Measurements from ENCODE around the gene NUP153.

- TF ChIP-seq TEAD4 (IDR thresholded peaks at IDR 0.05; ENCODE audit: low read depth, low read length) (no peak), CTCF (IDR thresholded peaks at IDR 0.05; ENCODE audit: control extremely low read depth in 1 of 3, insufficient read depth in 1 of 3, low read depth in 1 of 3, low read length in 3 of 3) (no peak), CEBPB (IDR thresholded peaks at IDR 0.05; ENCODE audit: low read depth, low read length) (no peak), EZH2 (IDR thresholded peaks at IDR 0.05; ENCODE audit: low read depth, low read length, severe bottlenecking) (no peak), SUZ12 (IDR thresholded peaks at IDR 0.05; ENCODE audit: low read length) (no peak), RFX5 (IDR thresholded peaks at IDR 0.05; ENCODE audit: borderline replicate concordance, low read depth, low read length) (no peak), BACH1 (IDR thresholded peaks at IDR 0.05; ENCODE audit: low read length) (no peak), RXRA (IDR thresholded peaks at IDR 0.05; ENCODE audit: insufficient read depth, low read depth, low read length) (no peak), HDAC6 (IDR thresholded peaks at IDR 0.05; ENCODE audit: low read depth, low read length) (no peak), RAD21 (IDR thresholded peaks at IDR 0.05 in 1 of 2, conservative IDR thresholded peaks at IDR 0.05 in 1 of 2; ENCODE audit: low read depth in 2 of 2, low read length in 2 of 2) (no peak)
Measured at GRCh38 chr6:17687136-17687535, 19.6 kb downstream of the NUP153 start.
